Keratinocyte (primary cell): Measurements from ENCODE around the gene CHIA.

Source experiments
- EZH2 ChIP-seq: IDR thresholded peaks from one replicate; pipeline ENCODE4 v1.6.1; 2012; ENCODE audit warnings: inconsistent platforms, mild to moderate bottlenecking, low read length, moderate library complexity
- TF ChIP-seq, protein P1 (sequence below), 3 experiments: IDR thresholded peaks in 1 of 3; conservative IDR thresholded peaks in 1 of 3; optimal IDR thresholded peaks in 1 of 3; 2 replicates in 2 of 3; 3 replicates in 1 of 3; pipeline versions ENCODE3 to v1.5.1; 2011; ENCODE audit warnings: low read length in 3 of 3, mild to moderate bottlenecking in 3 of 3, moderate library complexity in 2 of 3, control low read depth in 1 of 3, inconsistent platforms in 1 of 3; ENCODE audit not compliant: insufficient read depth in 2 of 3; ENCODE audit errors: extremely low read depth in 1 of 3

DNA sequence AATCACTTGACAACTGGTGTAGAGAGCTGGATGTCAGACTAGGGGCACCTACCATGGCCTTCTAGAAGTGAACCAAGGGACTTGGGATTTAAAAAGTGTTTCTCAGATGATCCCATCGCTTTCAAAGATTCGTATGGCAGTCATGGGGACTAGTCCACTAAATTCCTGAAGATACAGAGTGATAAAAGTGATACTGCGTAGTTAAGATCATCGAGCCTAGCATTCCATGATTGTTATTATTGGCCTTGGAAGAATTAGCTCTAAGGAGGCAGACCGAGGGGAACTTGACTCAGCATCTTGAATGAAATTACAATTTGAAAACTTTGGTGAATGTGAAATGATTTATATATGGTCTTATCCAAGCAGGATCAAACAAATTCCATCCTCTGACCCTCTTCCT is 1.3 kb upstream of the CHIA start:
- TF ChIP-seq, protein P1, sequence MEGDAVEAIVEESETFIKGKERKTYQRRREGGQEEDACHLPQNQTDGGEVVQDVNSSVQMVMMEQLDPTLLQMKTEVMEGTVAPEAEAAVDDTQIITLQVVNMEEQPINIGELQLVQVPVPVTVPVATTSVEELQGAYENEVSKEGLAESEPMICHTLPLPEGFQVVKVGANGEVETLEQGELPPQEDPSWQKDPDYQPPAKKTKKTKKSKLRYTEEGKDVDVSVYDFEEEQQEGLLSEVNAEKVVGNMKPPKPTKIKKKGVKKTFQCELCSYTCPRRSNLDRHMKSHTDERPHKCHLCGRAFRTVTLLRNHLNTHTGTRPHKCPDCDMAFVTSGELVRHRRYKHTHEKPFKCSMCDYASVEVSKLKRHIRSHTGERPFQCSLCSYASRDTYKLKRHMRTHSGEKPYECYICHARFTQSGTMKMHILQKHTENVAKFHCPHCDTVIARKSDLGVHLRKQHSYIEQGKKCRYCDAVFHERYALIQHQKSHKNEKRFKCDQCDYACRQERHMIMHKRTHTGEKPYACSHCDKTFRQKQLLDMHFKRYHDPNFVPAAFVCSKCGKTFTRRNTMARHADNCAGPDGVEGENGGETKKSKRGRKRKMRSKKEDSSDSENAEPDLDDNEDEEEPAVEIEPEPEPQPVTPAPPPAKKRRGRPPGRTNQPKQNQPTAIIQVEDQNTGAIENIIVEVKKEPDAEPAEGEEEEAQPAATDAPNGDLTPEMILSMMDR (optimal IDR thresholded peaks at IDR 0.05 in 1 of 3, IDR thresholded peaks at IDR 0.05 in 1 of 3, conservative IDR thresholded peaks at IDR 0.05 in 1 of 3; ENCODE audit: extremely low read depth in 1 of 3, insufficient read depth in 2 of 3, low read length in 3 of 3), result no peak
- TF ChIP-seq EZH2, result no peak
